GM23248 (cell line): Measurements from ENCODE around the gene EFCAB13.

ENCODE experiments used
- EZH2 ChIP-seq: fragments of 200-600 bp; sonication (generic); IDR thresholded peaks from 2 replicates; pipeline ENCODE4 v1.6.1; 2018; ENCODE audit warnings: antibody characterized with exemption, mild to moderate bottlenecking; ENCODE audit not compliant: insufficient read depth, poor library complexity, severe bottlenecking
- EZH2phosphoT487 ChIP-seq: fragments of 200-600 bp; sonication (generic); IDR thresholded peaks from 2 replicates; pipeline ENCODE4 v1.6.1; 2018; ENCODE audit warnings: antibody characterized with exemption, moderate library complexity, mild to moderate bottlenecking, low read depth; ENCODE audit not compliant: insufficient read depth

DNA sequence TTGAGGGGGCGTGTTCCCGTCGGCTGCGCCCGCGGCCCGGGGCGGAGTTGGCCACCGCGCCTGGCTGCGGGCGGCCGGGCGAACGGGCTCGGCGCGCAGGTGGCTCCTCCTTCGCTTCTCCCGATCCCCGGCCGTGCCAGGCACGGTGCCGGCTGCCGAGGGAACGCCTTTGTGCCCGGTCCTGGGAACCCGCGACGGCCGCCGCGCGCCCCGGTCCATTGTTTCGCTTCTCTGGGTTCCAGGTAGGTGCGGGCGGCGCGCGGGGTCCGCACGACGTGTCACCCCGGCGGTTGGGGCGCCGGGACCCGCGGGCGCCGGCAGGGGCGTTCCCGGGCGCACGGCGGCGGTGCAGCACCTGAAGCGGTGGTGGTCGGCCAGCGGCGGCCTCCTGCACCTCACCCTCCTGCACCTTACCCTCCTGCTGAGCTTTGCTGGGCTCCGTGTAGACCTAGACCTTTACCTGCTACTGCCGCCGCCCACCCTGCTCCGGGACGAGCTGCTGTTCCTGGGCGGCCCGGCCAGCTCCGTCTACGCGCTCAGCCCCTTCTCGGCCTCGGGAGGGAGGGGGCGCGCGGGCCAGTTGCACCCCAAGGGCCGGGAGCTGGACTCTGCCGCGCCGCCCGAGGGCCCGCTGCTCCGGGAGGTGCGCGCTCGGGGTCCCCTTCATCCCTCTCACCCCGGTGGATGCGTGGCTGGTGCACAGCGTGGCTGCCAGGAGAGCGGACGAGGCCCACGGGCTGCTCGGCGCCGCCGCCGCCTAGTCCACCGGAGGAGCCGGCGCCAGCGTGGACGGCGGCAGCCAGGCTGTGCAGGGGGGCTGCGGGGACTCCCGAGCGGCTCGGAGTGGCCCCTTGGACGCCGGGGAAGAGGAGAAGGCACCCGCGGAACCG is 99.9 kb downstream of the EFCAB13 start:
- TF ChIP-seq EZH2 = no peak
- no peak for TF ChIP-seq EZH2phosphoT487
